Suprapubic skin (tissue), 4 donors: ENCODE results near the gene ADGRG1. TPM values are rescaled to one million over a fixed set of nuclear protein-coding genes. Genes with fewer than 3 reads are reported as not detected.

Source experiments
- DNase-seq, 2 donors: peaks; one replicate each; pipeline ENCODE4 v3.0.0-alpha.2; 2019; ENCODE audit warnings: low spot score in 2 of 2
- H3K27ac ChIP-seq: fragments of 200-600 bp; sonication (generic); one replicate; pipeline ENCODE4 v1.5.1; 2019
- H3K27me3 ChIP-seq: fragments of 200-600 bp; sonication (generic); one replicate; pipeline ENCODE4 v1.5.1; 2019
- H3K36me3 ChIP-seq: fragments of 200-600 bp; sonication (generic); one replicate; pipeline ENCODE4 v1.5.1; 2019
- H3K4me1 ChIP-seq: fragments of 200-600 bp; sonication (generic); one replicate; pipeline ENCODE4 v1.5.1; 2019
- H3K4me3 ChIP-seq: fragments of 200-600 bp; sonication (generic); one replicate; pipeline ENCODE4 v1.5.1; 2019; ENCODE audit warnings: mild to moderate bottlenecking
- H3K9me3 ChIP-seq: fragments of 200-600 bp; sonication (generic); one replicate; pipeline ENCODE4 v1.5.1; 2019
- EP300 ChIP-seq: sonication (generic); formaldehyde crosslinking; IDR thresholded peaks from one replicate; pipeline ENCODE4 v1.6.1; 2017; ENCODE audit warnings: antibody characterized with exemption
- POLR2A ChIP-seq, 2 donors: fragments of 450-650 bp; IDR thresholded peaks; one replicate each; pipeline ENCODE4 v1.6.1; 2017; ENCODE audit warnings: antibody characterized with exemption in 2 of 2, mild to moderate bottlenecking in 2 of 2, moderate library complexity in 2 of 2
- POLR2AphosphoS5 ChIP-seq, 3 donors: sonication (generic); formaldehyde crosslinking; IDR thresholded peaks; one replicate each; pipeline ENCODE4 v1.6.1; 2017; ENCODE audit warnings: antibody characterized with exemption in 3 of 3
- WGBS: methylation state at CpG from one replicate; pipeline ENCODE4 v1.1.5; 2018; 5-methylcytosine and 5-hydroxymethylcytosine counted together
- total RNA-seq, 4 donors: library from RNA; depleted of rRNA; stranded (reverse); fragments of >200 nt; gene quantifications; one replicate each; pipeline ENCODE4 v1.1.0, GENCODE V29; 2016
- TF ChIP-seq, protein P1 (sequence below), 2 donors: fragments of 200-600 bp in 1 of 2; fragments of 450-650 bp in 1 of 2; sonication (generic) in 1 of 2; IDR thresholded peaks; one replicate each; pipeline ENCODE4 v1.5.1; 2016 to 2019; ENCODE audit warnings: antibody characterized with exemption in 2 of 2, mild to moderate bottlenecking in 1 of 2, moderate library complexity in 1 of 2

Gene ADGRG1
- total RNA-seq, 4 donors from 2014 or later, result 107 to 202 (median 139) TPM

- peaks cover 3% of the 10 kb centered on the region for H3K27me3 ChIP-seq
- TF ChIP-seq EP300 (no peak), POLR2A (IDR thresholded peaks at IDR 0.05) (no peak), POLR2AphosphoS5 (IDR thresholded peaks at IDR 0.05) (no peak)
- TF ChIP-seq, protein P1, sequence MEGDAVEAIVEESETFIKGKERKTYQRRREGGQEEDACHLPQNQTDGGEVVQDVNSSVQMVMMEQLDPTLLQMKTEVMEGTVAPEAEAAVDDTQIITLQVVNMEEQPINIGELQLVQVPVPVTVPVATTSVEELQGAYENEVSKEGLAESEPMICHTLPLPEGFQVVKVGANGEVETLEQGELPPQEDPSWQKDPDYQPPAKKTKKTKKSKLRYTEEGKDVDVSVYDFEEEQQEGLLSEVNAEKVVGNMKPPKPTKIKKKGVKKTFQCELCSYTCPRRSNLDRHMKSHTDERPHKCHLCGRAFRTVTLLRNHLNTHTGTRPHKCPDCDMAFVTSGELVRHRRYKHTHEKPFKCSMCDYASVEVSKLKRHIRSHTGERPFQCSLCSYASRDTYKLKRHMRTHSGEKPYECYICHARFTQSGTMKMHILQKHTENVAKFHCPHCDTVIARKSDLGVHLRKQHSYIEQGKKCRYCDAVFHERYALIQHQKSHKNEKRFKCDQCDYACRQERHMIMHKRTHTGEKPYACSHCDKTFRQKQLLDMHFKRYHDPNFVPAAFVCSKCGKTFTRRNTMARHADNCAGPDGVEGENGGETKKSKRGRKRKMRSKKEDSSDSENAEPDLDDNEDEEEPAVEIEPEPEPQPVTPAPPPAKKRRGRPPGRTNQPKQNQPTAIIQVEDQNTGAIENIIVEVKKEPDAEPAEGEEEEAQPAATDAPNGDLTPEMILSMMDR (IDR thresholded peaks at IDR 0.05), result no peak
- no peak for DNase-seq
- H3K4me1 ChIP-seq, result peaks cover 38% of the 10 kb centered on the region
- no peaks in the 10 kb centered on the region for H3K9me3 ChIP-seq
- H3K27ac ChIP-seq, result no peak overlapping the region
- H3K4me3 ChIP-seq, result no peak overlapping the region
- 91% methylated on average over 7 of the region's 7 CpGs for WGBS
- H3K36me3 ChIP-seq, result peaks cover 34% of the 10 kb centered on the region
Observed at GRCh38 chr16:57649846-57650245, 21.4 kb downstream of the ADGRG1 start.

GRCh38 chr16:57651344-57652333 is 23.2 kb downstream of the ADGRG1 start:
- peaks cover 52% of the 10 kb centered on the region for H3K36me3 ChIP-seq
- DNase-seq, result no peak
- H3K9me3 ChIP-seq, result no peaks in the 10 kb centered on the region
- H3K4me1 ChIP-seq, result peaks cover 20% of the 10 kb centered on the region
- TF ChIP-seq POLR2A (IDR thresholded peaks at IDR 0.05) (no peak), POLR2AphosphoS5 (IDR thresholded peaks at IDR 0.05) (no peak), EP300 (no peak)
- TF ChIP-seq, protein P1 (IDR thresholded peaks at IDR 0.05), result no peak
- no peak overlapping the region for H3K27ac ChIP-seq
- H3K27me3 ChIP-seq, result peaks cover 3% of the 10 kb centered on the region
- 83% methylated on average over 10 of the region's 10 CpGs for WGBS
- H3K4me3 ChIP-seq, result no peak overlapping the region

- DNase-seq, result no peak
- Histone ChIP-seq H3K27me3 (peaks cover 3% of the 10 kb centered on the region), H3K9me3 (no peaks in the 10 kb centered on the region), H3K4me3 (no peak overlapping the region), H3K36me3 (peaks cover 64% of the 10 kb centered on the region), H3K27ac (no peak overlapping the region), H3K4me1 (peaks cover 7% of the 10 kb centered on the region)
- TF ChIP-seq, protein P1 (IDR thresholded peaks at IDR 0.05), result no peak
- TF ChIP-seq POLR2A (IDR thresholded peaks at IDR 0.05) (no peak), EP300 (no peak), POLR2AphosphoS5 (IDR thresholded peaks at IDR 0.05) (no peak)
- 91% methylated on average over 19 of the region's 23 CpGs for WGBS
Observed at GRCh38 chr16:57652695-57653471, 24.5 kb downstream of the ADGRG1 start.

GRCh38 chr16:57653936-57654335 is 25.5 kb downstream of the ADGRG1 start:
- no peaks in the 10 kb centered on the region for H3K4me1 ChIP-seq
- TF ChIP-seq POLR2A (IDR thresholded peaks at IDR 0.05) (no peak), EP300 (no peak), POLR2AphosphoS5 (IDR thresholded peaks at IDR 0.05) (no peak)
- TF ChIP-seq, protein P1 (IDR thresholded peaks at IDR 0.05), result no peak
- no peaks in the 10 kb centered on the region for H3K9me3 ChIP-seq
- no peak for DNase-seq
- WGBS, result 59% methylated on average over 13 of the region's 16 CpGs
- peaks cover 72% of the 10 kb centered on the region for H3K36me3 ChIP-seq
- no peak overlapping the region for H3K4me3 ChIP-seq
- peak overlapping the region; percentile 18 for H3K27ac ChIP-seq
- H3K27me3 ChIP-seq, result peaks cover 3% of the 10 kb centered on the region
